GM18505 (cell line): ENCODE data around the gene WFDC8.
"Not testable (repeated sequence)": the region's sequence is repeated elsewhere in the genome, so short reads cannot be mapped to it uniquely, and the experiment has no call there.

Source experiments
- ATAC-seq: cut with Tn5 transposase; IDR thresholded peaks from one replicate; pipeline ENCODE4 v1.9.1; 2021; ENCODE audit not compliant: unreplicated experiment
- POLR2A ChIP-seq: IDR thresholded peaks from 4 replicates; pipeline ENCODE4 v1.6.1; 2011; ENCODE audit warnings: borderline replicate concordance; ENCODE audit not compliant: insufficient read depth, insufficient read length; ENCODE audit errors: extremely low read depth

WFDC8 gene

DNA sequence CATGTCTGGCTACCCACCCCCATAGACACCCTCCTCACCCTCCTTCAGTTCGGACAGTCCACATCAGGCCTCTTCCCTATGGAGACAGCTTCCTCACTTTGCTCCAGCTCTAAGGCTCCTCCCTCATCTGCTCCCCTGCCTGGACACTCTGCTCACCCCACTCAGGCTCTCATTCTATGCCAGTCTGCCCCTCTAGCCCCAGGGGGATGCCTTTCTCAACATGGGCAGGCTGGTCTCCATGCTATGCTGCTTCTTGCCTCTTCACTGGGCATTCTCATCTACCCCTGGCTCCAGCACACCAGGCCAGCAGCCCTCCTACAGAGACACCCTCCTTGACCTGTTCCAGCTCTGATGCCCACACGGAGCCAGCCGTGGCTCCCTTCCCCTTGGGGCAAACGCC, at the start of gene WFDC8:
Gene WFDC8 (minus strand): TSS at position 101 of the 400 bp plus-strand sequence. CDS start 37 bp downstream, at position 64.
- no peak for ATAC-seq
- no peak for TF ChIP-seq POLR2A

DNA sequence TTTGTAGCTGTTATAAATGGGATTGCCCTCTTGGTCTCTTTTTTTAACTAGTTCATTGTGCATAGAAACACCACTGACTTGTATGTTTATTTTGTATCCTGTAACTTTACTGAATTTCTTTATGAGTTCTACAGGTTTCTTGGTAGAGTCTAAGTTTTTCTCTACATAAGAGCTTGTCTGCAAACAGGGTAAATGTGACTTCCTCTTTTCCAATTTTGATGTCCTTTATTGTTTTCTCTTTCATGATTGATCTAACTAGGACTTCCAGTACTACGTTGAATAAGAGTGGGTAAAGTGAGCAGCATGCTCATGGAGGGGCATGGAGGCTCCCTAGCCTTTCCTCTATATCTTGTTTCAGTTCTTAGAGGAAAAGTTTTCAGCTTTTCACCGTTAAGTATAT, 47.5 kb upstream of the WFDC8 start:
- ATAC-seq = no peak
- no peak for TF ChIP-seq POLR2A

DNA sequence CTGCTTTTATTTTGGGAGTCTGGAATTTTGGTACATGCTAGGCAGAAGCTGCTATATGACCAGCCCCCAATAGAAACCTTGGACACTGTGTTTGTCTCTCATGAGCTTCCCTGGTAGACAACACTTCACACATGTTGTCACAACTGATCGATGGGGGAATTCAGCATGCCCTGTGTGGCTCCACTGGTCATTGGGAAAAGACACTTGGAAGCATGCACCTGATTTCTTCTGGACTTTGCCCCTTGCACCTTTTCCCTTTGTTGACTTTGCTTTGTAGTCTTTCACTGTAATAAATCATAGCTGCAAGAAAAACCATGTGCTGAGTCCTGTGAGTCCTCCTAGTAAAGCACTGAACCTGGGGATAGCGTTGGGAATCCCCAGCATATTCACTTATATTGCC, 42.5 kb upstream of the WFDC8 start:
- no peak for ATAC-seq
- no peak for TF ChIP-seq POLR2A

DNA sequence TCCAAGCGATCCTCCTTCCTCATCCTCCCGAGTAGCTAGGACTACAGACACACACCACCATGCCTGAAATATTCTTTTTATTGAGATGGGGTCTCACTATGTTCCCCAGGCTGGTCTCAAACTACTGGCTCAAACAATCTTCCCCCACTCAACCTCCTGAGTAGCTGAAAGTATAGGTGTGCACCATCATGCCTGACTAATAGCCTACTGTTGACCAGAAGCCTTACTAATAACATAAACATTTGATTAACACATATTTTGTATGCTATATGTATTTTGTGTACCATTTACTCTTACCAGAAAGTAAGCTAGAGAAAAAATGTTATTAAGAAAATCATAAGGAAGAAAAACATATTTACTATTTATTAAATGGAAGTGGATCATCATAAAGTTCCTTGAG, 38.5 kb upstream of the WFDC8 start:
- no peak for ATAC-seq
- TF ChIP-seq POLR2A = no peak

DNA sequence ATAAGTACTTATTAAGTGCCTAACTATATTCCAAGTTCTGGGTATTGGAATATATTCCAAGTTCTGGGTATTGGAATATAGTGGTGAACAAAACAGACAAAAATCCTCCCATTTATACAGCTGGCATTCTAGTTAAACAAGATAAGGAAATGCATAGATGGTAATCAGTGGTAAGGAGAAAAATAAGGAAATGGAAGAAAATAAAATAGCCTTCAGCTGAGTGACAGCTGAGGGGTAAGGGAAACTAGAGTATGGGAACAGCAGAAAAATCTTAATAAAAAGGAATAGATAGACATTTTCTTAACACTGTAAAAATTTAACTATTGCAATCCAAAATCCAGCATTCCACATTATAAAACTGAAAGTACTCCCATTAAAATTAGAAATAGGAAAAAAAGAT, 33.2 kb upstream of the WFDC8 start:
- ATAC-seq = no peak
- TF ChIP-seq POLR2A = no peak

DNA sequence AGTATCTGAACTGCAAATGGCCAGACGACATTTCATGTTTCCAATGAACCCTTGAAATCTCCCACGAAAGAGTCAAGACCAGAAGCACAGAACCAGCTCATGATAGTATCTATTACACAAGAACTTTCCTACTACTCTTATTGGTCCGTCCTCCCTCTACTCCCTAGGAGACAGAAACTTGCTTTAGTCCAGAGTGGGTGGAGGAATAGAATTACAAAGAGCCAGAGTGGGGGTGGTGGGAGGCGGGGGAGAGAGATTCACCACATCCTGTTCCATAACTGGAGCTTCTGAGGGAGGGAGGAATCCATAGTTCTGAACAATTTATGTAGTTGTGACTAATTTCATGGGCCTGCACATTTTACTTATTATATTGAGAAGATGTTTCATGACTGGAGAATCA, 32.0 kb upstream of the WFDC8 start:
- ATAC-seq = no peak
- no peak for TF ChIP-seq POLR2A

DNA sequence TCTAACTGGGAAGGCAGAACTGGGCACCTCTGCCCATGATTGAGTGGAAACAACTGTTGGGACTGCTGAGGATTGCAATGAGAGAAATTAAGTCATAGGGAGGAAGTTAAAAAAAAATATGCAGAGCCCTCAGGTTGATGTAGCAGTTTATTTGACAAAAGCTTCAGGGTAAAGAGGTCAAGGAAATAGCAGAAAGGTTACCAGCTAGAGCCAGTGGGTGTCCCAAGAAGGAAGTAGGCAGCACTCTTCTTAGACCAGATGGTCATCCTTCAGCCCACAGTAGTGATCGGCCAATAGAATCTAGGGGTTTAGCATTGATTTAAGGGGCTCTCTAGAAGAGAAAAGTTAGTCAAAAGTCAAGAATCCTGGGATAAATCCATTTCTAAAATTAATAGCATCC, 28.7 kb upstream of the WFDC8 start:
- no peak for TF ChIP-seq POLR2A
- no peak for ATAC-seq

DNA sequence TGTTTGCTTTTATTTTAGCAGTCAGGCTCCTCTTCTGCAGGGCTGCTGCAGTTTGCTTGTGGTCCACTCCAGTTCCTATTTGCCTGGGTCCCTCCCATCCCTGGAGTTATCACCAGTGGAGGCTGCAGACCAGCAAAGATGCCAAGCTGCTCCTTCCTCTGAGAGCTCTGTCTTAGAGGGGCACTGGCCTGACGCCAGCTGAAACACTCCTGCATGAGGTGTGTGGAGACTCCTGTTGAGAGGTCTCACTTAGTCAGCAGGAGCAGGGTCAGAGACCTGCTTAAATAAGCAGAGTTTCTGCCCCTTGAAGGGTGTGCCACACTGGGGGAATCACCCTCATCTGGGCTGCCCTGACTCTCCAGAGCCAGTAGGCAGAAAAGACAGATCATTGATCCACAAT, 16.2 kb upstream of the WFDC8 start:
- TF ChIP-seq POLR2A = no peak
- no peak for ATAC-seq

DNA sequence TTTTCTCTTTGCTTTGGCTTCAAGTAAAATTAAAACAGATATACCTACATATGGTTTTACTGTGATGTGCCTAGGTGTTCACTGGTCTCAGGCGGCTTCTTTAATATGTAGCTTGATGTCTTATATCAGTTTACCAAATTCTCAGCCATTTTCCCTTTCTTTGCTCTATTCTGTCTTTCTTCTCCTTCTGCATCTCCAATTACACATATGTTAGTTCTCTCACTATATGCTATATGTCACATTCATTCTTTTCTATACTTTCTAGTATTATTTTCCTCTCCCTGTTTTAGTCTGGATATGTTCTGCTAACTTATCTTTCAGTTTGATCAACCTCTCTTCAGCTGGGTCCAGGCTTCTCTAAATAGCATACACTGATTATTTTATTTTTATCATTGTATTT, 14.4 kb upstream of the WFDC8 start:
- no peak for ATAC-seq

DNA sequence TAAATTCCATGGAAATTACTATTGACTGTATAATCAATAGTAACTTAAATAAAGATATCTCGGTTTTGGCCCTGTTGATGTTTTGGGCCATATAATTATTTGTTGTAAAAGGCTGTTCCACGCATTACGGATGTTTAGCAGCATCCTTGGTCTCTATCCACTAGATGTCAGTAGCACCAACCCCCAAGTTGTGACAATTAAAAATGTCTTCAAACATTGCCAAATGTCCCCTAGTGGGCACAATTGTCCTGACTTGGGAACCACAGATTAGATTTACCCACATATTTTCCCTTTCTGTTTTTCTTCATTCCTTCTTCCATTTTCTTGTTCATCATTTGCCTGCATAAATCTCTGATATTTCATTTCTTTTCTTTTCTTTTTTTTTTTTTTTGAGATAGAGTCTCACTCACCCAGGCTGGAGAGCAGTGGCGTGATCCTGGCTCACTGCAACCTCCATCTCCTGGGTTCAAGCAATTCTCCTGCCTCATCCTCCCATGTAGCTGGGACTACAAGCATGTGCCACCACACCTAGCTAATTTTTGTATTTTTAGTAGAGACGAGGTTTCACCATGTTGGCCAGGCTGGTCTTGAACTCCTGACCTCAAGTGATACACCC, 13.6 kb upstream of the WFDC8 start:
- no peak for ATAC-seq
- no peak for TF ChIP-seq POLR2A

More for the DNA sequence above, 14.4 kb upstream of the WFDC8 start:
- TF ChIP-seq POLR2A = no peak

DNA sequence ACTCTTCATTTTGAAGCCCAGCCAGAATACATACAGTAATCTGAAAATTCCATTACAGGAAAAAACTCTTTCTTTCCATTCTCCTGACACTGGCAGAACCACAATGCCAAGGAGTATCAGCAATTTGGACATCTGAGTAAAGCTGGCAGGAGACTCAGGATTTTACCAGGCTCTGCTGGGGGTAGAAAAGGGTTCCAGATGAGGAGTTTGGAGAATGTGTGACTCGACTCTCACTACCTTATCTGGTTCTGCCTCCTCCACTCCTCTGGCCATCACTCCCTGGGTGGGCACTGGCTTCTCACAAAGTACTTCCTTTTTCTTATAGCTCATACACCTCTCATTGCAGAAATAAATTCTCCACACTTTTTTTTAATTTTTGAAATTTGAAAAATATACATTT, 10.6 kb upstream of the WFDC8 start:
- no peak for TF ChIP-seq POLR2A
- no peak for ATAC-seq

DNA sequence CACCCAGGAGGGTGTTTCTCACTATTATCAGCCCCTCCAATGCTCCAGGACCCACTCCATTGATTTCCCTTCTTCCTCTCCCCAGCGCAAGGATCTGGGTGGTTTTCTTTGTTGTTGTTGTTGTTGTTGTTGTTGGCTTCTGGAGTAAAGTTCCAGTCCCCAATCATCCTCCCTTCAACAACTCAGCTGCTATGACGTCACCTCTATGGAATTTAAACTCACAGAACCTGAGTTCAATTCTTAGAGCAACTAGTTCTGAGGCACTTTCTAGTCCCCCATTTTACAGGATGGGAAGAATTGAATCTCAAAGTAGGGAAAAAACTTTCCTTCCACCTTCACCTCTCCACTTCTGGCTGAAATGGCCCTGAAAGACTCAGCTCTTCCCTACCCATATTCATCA, 9.7 kb upstream of the WFDC8 start:
- TF ChIP-seq POLR2A = no peak
- no peak for ATAC-seq

DNA sequence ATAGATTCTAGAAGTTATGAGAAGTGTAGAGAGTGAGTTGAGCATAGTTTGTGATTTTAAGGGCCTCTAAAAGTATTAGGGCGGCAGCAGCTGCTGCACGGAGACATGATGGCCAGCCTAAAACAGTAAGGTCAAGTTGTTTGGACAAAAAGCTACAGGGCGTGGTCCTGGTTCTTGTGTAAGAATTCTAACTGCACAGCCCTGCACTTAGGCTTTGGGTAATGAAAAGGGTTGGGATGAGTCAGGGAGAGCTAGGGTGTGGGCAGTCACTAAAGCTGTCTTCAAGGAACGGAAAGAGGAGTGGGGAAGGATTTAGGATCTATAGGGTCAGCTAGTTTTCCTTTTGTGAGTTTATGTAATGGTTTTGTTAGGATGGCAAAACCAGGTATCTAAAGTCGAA, 6.9 kb upstream of the WFDC8 start:
- ATAC-seq = not testable (repeated sequence)

DNA sequence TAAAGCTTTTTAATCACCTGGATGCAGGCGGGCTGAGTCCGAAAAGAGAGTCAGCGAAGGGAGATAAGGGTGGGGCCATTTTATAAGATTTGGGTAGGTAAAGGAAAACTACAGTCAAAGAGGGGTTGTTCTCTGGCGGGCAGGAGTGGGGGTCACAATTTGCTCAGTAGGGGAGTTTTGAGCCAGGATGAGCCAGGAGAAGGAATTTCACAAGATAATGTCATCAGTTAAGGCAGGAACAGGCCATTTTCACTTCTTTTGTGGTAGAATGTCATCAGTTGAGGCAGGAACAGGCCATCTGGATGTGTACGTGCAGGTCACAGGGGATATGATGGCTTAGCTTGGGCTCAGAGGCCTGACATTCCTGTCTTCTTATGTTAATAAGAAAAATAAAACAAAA, 5.2 kb upstream of the WFDC8 start:
- ATAC-seq = not testable (repeated sequence)

DNA sequence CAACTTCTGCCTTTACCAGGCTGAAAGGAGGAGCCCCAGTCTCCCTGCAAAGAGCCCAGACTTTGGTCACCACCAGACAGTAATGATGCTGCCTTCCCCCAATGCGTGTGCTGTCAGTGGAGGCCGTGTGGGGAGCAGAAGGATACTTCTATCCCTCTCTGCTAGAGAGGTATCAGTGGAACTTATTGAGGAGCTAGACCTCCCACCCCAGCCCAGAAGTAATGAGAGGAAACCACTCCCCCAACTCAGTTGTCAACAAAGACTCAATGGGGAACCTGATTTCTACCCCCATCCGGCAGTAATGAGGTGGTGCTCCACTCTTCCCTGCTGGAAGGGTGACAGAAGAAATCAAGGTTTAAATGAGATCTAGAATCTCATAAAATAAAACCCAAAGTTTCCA, 4.4 kb upstream of the WFDC8 start:
- no peak for ATAC-seq
- TF ChIP-seq POLR2A = no peak
